ENCODE measurements around the gene CPNE2. TPM values are rescaled to one million over a fixed set of nuclear protein-coding genes. Genes with fewer than 3 reads are reported as not detected.
"Not testable (repeated sequence)": the region's sequence is repeated elsewhere in the genome, so short reads cannot be mapped to it uniquely, and the experiment has no call there.

The CPNE2 gene
- total and polyA plus RNA-seq, 12 donors: 9.6 to 43.6 (median 17.1) TPM

DNA sequence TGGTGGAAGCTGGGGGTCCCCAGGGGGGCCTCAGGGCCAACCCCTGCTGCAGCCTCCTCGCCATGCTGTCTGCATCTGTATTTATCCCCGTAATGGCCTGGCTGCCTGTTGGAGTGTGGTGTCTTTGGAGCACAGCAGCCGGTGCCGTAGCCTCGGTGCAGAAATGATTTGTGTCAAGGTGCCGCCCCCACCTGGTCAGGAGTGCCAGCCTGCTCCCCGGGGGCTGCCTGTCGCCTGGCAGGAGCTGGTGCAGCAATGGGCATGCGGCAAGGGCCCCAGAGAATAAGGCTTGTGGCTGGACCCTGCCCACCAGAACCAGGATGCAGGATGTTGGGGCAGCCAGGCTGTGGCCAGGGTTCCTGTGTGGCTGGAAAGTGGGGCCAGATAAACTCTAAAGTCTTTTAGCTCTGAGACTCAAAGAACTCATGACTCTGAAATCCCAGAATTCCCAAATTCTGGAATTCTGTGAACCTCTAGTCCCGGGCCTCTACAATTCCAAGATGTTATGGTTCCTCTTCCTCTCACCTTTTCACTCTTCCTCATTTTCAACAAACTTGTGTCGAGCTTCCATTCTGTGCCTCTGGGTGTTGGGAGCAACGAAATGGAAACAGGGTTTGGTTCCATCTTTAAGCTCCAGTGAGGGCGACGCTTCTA is 5.9 kb downstream of the CPNE2 start:
- Histone ChIP-seq H3K27me3 (no peaks in the 10 kb centered on the region), H3K4me1 (replicated peaks in 1 of 2) (peaks cover 2 to 6% of the 10 kb centered on the region in 2 donors), H3K9me3 (replicated peaks in 1 of 3) (no peaks in the 10 kb centered on the region), H3K4me3 (no peak overlapping the region), H3K27ac (no peak overlapping the region), H3K36me3 (replicated peaks in 1 of 2) (no peaks in the 10 kb centered on the region)
- DNase-seq: no peak
- no peak for TF ChIP-seq POLR2A (IDR thresholded peaks at IDR 0.05)
- TF ChIP-seq, protein P1, sequence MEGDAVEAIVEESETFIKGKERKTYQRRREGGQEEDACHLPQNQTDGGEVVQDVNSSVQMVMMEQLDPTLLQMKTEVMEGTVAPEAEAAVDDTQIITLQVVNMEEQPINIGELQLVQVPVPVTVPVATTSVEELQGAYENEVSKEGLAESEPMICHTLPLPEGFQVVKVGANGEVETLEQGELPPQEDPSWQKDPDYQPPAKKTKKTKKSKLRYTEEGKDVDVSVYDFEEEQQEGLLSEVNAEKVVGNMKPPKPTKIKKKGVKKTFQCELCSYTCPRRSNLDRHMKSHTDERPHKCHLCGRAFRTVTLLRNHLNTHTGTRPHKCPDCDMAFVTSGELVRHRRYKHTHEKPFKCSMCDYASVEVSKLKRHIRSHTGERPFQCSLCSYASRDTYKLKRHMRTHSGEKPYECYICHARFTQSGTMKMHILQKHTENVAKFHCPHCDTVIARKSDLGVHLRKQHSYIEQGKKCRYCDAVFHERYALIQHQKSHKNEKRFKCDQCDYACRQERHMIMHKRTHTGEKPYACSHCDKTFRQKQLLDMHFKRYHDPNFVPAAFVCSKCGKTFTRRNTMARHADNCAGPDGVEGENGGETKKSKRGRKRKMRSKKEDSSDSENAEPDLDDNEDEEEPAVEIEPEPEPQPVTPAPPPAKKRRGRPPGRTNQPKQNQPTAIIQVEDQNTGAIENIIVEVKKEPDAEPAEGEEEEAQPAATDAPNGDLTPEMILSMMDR (IDR thresholded peaks at IDR 0.05): no peak
- intact Hi-C loops (cut with DNase I): loop anchor here in 1 of 2 donors (10.0 kb wide), 1 partner anchor 186 kb away; the partner anchor contains the start of gene PLLP
- 78 to 90% (median 80%) methylated on average over 6 to 14 of the region's 14 CpGs for WGBS, 4 donors

DNA sequence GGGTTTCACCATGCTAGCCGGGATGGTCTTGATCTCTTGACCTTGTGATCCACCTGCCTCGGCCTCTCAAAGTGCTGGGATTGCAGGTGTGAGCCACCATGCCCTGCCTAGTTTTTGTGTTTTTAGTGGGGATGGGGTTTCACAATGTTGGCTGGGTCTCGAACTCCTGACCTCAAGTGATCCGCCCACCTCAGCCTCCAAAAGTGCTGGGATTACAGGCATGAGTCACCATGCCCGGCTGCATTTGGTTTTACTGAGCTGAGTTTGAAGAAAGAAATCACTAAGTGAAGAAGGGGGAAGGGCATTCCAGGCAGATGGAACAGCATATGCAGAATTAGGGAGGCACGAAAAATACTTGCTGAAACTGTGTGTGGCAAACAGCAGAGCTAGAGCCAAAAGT is 7.6 kb downstream of the CPNE2 start:
- 47 to 66% (median 64%) methylated on average over 6 of the region's 6 CpGs for WGBS, 4 donors
- not testable (repeated sequence) for H3K27me3 ChIP-seq; H3K36me3 ChIP-seq (replicated peaks in 1 of 2); H3K27ac ChIP-seq; DNase-seq; H3K9me3 ChIP-seq (replicated peaks in 1 of 3); H3K4me3 ChIP-seq; H3K4me1 ChIP-seq (replicated peaks in 1 of 2)
- intact Hi-C loops (cut with DNase I): loop anchor here (10.0 kb wide), 2 partner anchors 185 to 315 kb away; partner anchors contain the start of gene PLLP (in 1 of the 2)

DNA sequence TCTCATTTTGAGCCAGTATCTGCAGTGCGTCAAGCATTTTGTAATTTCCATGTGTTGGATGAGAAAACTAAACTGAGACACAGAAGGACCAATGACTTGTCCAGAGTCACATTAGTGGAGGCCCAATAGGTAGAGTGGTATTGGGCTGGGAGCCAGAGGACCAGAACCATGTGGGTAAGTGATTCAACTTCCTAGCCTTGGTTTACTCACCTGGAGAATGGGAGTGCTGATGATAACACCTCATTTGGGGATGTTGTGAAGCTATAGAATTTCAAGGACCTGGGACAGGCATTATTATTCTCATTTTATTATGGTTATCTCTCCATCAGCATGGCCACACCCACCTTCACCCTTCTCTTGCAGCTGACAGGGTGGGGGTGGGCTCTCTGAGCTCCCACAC is 8.1 kb downstream of the CPNE2 start:
- WGBS, 4 donors: 85 to 100% (median 100%) methylated on average over 1 of the region's 1 CpG
- DNase-seq: no peak
- no peaks in the 10 kb centered on the region for H3K9me3 ChIP-seq (replicated peaks in 1 of 3)
- H3K27ac ChIP-seq: no peak overlapping the region
- H3K4me3 ChIP-seq: no peak overlapping the region
- H3K36me3 ChIP-seq (replicated peaks in 1 of 2): no peaks in the 10 kb centered on the region
- no peaks in the 10 kb centered on the region for H3K4me1 ChIP-seq (replicated peaks in 1 of 2)
- no peaks in the 10 kb centered on the region for H3K27me3 ChIP-seq
- TF ChIP-seq, protein P1 (IDR thresholded peaks at IDR 0.05): no peak
- no peak for TF ChIP-seq POLR2A (IDR thresholded peaks at IDR 0.05)
- intact Hi-C loops (cut with DNase I): loop anchor here in 1 of 2 donors (10.0 kb wide), 1 partner anchor 314 kb away; no protein-coding TSS in a partner anchor

DNA sequence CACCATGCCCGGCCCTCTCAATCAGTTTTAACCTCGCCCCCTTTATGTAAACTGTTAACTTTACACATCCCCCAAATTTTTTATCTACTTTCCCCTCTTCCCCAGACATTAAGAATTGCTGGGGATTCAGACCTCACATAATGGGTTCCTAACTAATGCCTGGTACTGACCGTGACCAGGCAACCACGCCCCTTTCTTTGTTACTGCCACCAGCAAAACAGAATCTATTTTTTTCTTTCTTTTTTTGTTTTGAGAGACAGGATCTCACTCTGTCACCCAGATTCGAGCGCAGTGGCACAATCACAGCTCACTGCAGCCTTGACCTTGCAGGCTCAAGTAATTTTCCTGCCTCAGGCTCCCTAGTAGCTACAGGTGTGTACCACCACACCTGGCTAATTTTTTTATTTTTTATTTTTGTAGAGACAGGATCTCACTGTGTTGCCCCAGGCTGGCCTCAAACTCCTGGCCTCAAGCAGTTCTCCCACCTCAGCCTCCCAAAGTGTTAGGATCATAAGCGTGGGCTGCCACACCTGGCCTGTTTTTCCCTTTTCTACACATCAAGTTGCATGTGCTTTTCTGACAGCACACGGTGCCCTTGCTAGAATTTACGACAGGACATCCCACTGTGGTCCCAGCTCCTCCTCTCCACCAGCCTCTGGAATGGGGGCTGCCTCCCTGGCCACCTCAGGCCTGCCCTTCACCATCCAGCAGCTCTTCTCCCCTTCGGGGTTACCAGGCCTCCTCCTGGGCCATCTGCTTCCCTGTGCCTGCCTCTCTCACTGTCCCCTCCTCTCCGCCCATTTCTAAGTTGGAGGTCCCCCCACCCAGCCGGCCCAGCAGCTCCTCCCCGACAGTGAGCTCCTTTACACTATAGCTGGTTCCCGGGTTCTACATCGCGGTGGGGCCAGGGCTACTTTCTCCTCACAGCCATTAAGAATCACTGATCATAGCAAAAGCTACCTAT is 10.8 kb downstream of the CPNE2 start:
- H3K36me3 ChIP-seq (replicated peaks in 1 of 2): no peaks in the 10 kb centered on the region
- no peak overlapping the region for H3K4me3 ChIP-seq
- 77 to 85% (median 82%) methylated on average over 16 of the region's 16 CpGs for WGBS, 4 donors
- no peaks in the 10 kb centered on the region for H3K4me1 ChIP-seq (replicated peaks in 1 of 2)
- TF ChIP-seq POLR2A (IDR thresholded peaks at IDR 0.05): no peak
- TF ChIP-seq, protein P1 (IDR thresholded peaks at IDR 0.05): no peak
- no peaks in the 10 kb centered on the region for H3K9me3 ChIP-seq (replicated peaks in 1 of 3)
- no peaks in the 10 kb centered on the region for H3K27me3 ChIP-seq
- intact Hi-C loops (cut with DNase I): loop anchor here in 1 of 2 donors (10.0 kb wide), 1 partner anchor 312 kb away; no protein-coding TSS in a partner anchor
- H3K27ac ChIP-seq: no peak overlapping the region
- no peak for DNase-seq
